SK-N-SH (cell line): ENCODE data around the gene PDE2A. TPM values are rescaled to one million over a fixed set of nuclear protein-coding genes. Genes with fewer than 3 reads are reported as not detected.
A peak's percentile ranks its signal among the peaks of the same experiment; 100 is the strongest.

Experiments
- CTCF ChIA-PET: fragments of 300-600, 350-600 bp; formaldehyde crosslinking; extraction: SDS; loops from one replicate; lab custom pipeline; 2021; lab: Yijun Ruan, JAX
- POLR2A ChIA-PET: fragments of 350-600 bp; sonication (Branson Sonifier 250); formaldehyde crosslinking; extraction: SDS; loops from one replicate; lab custom pipeline; 2020; ENCODE audit warnings: antibody characterized with exemption, inconsistent platforms; lab: Yijun Ruan, JAX
- DNase-seq: peaks from one replicate; pipeline ENCODE4 v3.0.0; 2012
- H2AFZ ChIP-seq: fragments of 200-600 bp; sonication (generic); 2 replicates; pipeline ENCODE4 v1.8.1; 2016; ENCODE audit warnings: antibody characterized with exemption, mild to moderate bottlenecking, low read depth
- H3F3A ChIP-seq: fragments of 200-600 bp; sonication (generic); replicated peaks from 2 replicates; pipeline ENCODE3; 2016; ENCODE audit warnings: antibody characterized with exemption, mild to moderate bottlenecking; ENCODE audit not compliant: insufficient read depth
- H3K27ac ChIP-seq, 2 experiments: fragments of 200-500 bp in 1 of 2; fragments of 200-600 bp in 1 of 2; sonication (Bioruptor generic) in 1 of 2; sonication (generic), shearing (Covaris generic) in 1 of 2; 2 replicates each; pipeline versions ENCODE4 v1.5.1 to v1.6.1; 2014 to 2016; ENCODE audit warnings: low read depth in 2 of 2, inconsistent platforms in 1 of 2, low read length in 1 of 2, mild to moderate bottlenecking in 1 of 2, mixed read lengths in 1 of 2
- H3K27me3 ChIP-seq: fragments of 200-600 bp; sonication (generic), shearing (Covaris generic); 2 replicates; pipeline ENCODE4 v1.6.1; 2016; ENCODE audit warnings: mixed run types; ENCODE audit not compliant: insufficient read depth
- H3K36me3 ChIP-seq, 2 experiments: fragments of 200-500 bp in 1 of 2; fragments of 200-600 bp in 1 of 2; sonication (Bioruptor generic) in 1 of 2; sonication (generic) in 1 of 2; replicated peaks in 1 of 2; 2 replicates each; pipeline versions ENCODE3 to v1.5.1; 2014 to 2016; ENCODE audit warnings: low read length in 1 of 2, mild to moderate bottlenecking in 1 of 2; ENCODE audit not compliant: insufficient read depth in 2 of 2, control insufficient read depth in 1 of 2
- H3K4me1 ChIP-seq, 2 experiments: fragments of 200-500 bp in 1 of 2; fragments of 200-600 bp in 1 of 2; sonication (Bioruptor generic) in 1 of 2; sonication (generic), shearing (Covaris generic) in 1 of 2; 2 replicates each; pipeline versions ENCODE4 v1.5.1 to v1.6.1; 2014 to 2016; ENCODE audit warnings: low read depth in 1 of 2, low read length in 1 of 2, mixed run types in 1 of 2; ENCODE audit not compliant: insufficient read depth in 2 of 2, control insufficient read depth in 1 of 2
- H3K4me2 ChIP-seq: fragments of 200-600 bp; sonication (generic), shearing (Covaris generic); 2 replicates; pipeline ENCODE4 v1.6.1; 2017; ENCODE audit warnings: mixed run types
- H3K4me3 ChIP-seq, 2 experiments: fragments of 200-500 bp in 1 of 2; fragments of 200-600 bp in 1 of 2; sonication (Bioruptor generic) in 1 of 2; sonication (generic), shearing (Covaris generic) in 1 of 2; 2 replicates each; pipeline versions ENCODE4 v1.5.1 to v1.8.1; 2014 to 2016; ENCODE audit warnings: low read depth in 2 of 2, inconsistent platforms in 1 of 2, low read length in 1 of 2, mild to moderate bottlenecking in 1 of 2, mixed read lengths in 1 of 2, moderate library complexity in 1 of 2
- H3K79me2 ChIP-seq: fragments of 200-600 bp; sonication (generic); 2 replicates; pipeline ENCODE4 v1.8.1; 2017; ENCODE audit warnings: mild to moderate bottlenecking; ENCODE audit not compliant: insufficient read depth
- H3K9ac ChIP-seq: fragments of 200-600 bp; sonication (generic); 2 replicates; pipeline ENCODE4 v1.6.1; 2017; ENCODE audit warnings: mixed run types
- H3K9me2 ChIP-seq: fragments of 200-600 bp; sonication (generic); 2 replicates; pipeline ENCODE4 v1.6.1; 2017; ENCODE audit warnings: mixed run types
- H3K9me3 ChIP-seq: fragments of 200-600 bp; sonication (generic); 2 replicates; pipeline ENCODE4 v1.6.1; 2017; ENCODE audit warnings: mixed run types, mild to moderate bottlenecking, moderate library complexity
- H4K20me1 ChIP-seq: fragments of 200-600 bp; sonication (generic); 2 replicates; pipeline ENCODE4 v1.6.1; 2017; ENCODE audit warnings: mild to moderate bottlenecking, mixed run types; ENCODE audit not compliant: insufficient read depth
- ELF1 ChIP-seq: IDR thresholded peaks from 2 replicates; pipeline ENCODE4 v1.4.0; 2012
- EP300 ChIP-seq, 2 experiments: IDR thresholded peaks; 2 replicates each; pipeline versions ENCODE4 v1.4.0 to v1.6.1; 2012; ENCODE audit warnings: borderline replicate concordance in 1 of 2, low read depth in 1 of 2, low read length in 1 of 2
- FOSL2 ChIP-seq: IDR thresholded peaks from 2 replicates; pipeline ENCODE4 v1.4.0; 2012; ENCODE audit warnings: low read depth, mild to moderate bottlenecking, moderate library complexity, borderline replicate concordance
- GABPA ChIP-seq: IDR thresholded peaks from 2 replicates; pipeline ENCODE4 v1.4.0; 2012; ENCODE audit warnings: low read depth, mild to moderate bottlenecking
- GATA2 ChIP-seq: sonication (generic); formaldehyde crosslinking; IDR thresholded peaks from 2 replicates; pipeline ENCODE4 v1.5.0; 2020; ENCODE audit warnings: mild to moderate bottlenecking, missing genetic modification reagents
- MXI1 ChIP-seq: IDR thresholded peaks from 2 replicates; pipeline ENCODE4 v1.6.1; 2012; ENCODE audit warnings: mild to moderate bottlenecking, low read depth, low read length, improper control_type of control experiment
- NRF1 ChIP-seq: IDR thresholded peaks from 2 replicates; pipeline ENCODE4 v1.6.1; 2012; ENCODE audit warnings: low read depth, mild to moderate bottlenecking, low read length
- POLR2AphosphoS5 ChIP-seq: IDR thresholded peaks from 2 replicates; pipeline ENCODE4 v1.6.1; 2012; ENCODE audit warnings: low read depth, low read length
- RFX5 ChIP-seq: IDR thresholded peaks from 2 replicates; pipeline ENCODE4 v1.6.1; 2012; ENCODE audit warnings: mild to moderate bottlenecking, improper control_type of control experiment, low read length
- SIN3A ChIP-seq: IDR thresholded peaks from 2 replicates; pipeline ENCODE4 v1.6.1; 2012; ENCODE audit warnings: low read depth, mild to moderate bottlenecking, low read length, moderate library complexity, borderline replicate concordance
- TCF12 ChIP-seq: IDR thresholded peaks from 2 replicates; pipeline ENCODE4 v1.4.0; 2012
- TEAD4 ChIP-seq: IDR thresholded peaks from 2 replicates; pipeline ENCODE4 v1.4.0; 2012; ENCODE audit warnings: mild to moderate bottlenecking, borderline replicate concordance; ENCODE audit not compliant: insufficient read depth
- YY1 ChIP-seq: IDR thresholded peaks from 2 replicates; pipeline ENCODE4 v1.4.0; 2012; ENCODE audit warnings: low read depth, mild to moderate bottlenecking
- WGBS: methylation state at CpG from one replicate; pipeline ENCODE4 v1.1.6; 2017; ENCODE audit warnings: low lambda C conversion rate; 5-methylcytosine and 5-hydroxymethylcytosine counted together
- polyA plus RNA-seq, 3 experiments: library from polyadenylated mRNA; depleted of rRNA; stranded (reverse); fragments of >200 nt; gene quantifications; 2 replicates each; pipeline ENCODE4 v1.2.3, GENCODE V29; 2012
- TF ChIP-seq, protein P1 (sequence below): IDR thresholded peaks from 2 replicates; pipeline ENCODE4 v1.4.0; 2012; ENCODE audit warnings: low read depth, borderline replicate concordance
- TF ChIP-seq, protein P2 (sequence below): fragments of 200-600 bp; sonication (generic); IDR thresholded peaks from 2 replicates; pipeline ENCODE4 v1.6.1; 2017; ENCODE audit warnings: antibody characterized with exemption, mild to moderate bottlenecking, moderate library complexity

The PDE2A gene
- polyA plus RNA-seq (2012; rRNA removed), result 0.32 and 0.43 TPM in 2 replicates
- polyA plus RNA-seq (2012; cell fraction: cytosol; rRNA removed), result 0.15 and 0.60 TPM in 2 replicates
- polyA plus RNA-seq (2012; cell fraction: nucleus; rRNA removed), result 0.85 and 1.0 TPM in 2 replicates

DNA sequence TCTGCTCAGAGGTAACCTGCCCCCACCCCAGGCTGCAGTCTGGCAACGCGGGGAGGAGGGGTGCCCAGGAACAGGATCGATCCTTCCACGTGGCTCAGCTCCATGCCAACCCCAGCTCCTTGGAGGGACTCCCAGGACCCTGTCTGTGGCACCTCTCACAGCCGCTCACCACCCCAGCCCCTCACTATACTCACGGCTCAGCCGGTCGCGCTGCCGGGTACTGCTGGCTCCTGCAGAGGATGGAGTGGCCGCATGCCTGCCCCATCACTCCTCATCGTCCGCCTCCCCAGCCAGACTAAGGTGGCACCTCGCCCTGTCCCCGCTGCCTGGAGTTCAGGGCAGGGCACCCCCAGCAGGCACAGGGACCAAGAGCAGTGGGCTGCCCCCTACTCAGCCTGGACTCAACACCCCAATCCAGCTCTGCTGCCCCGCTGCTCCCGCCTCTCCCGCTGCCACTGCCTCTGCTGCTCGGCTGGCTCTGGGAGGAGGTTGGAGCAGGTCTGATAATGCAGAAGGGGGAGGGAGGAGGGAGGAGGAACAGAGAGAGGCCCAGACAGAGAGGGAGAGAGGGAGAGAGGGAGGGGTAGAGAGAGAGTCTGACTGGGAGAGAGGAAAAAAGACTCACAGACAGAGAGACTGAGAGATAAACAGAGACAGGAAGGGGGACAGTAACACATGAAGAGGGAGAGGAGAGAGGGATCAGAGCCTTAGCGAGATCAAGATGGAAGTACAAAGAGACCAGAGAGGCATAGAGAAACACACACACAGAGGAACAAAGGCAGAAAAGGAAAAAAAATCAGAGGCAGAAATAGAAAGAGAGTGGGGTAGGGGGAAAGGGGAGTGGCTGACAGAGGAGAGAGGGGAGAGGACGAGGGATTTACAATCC is at the start of gene PDE2A:
Gene PDE2A, minus strand, starts transcription at position 480 of the 886 bp plus-strand sequence. Its CDS starts 215 bp downstream, at position 265.
- peaks cover 0 to 27% of the 10 kb centered on the region in 2 experiments; a peak in 1 of 4 replicates for H3K4me1 ChIP-seq
- H4K20me1 ChIP-seq, result no peaks in the 10 kb centered on the region
- H3K27me3 ChIP-seq, result peaks cover 29% of the 10 kb centered on the region; the same call in 1 of the 2 replicates
- peak within 1 kb of the TSS in 1 of 2 experiments; percentile 72; a peak in 2 of 4 replicates for H3K27ac ChIP-seq
- ChIA-PET POLR2A (interaction anchor here (0.8 to 1.0 kb wide), 2 partner anchors 8 to 11 kb away, joined by 3 read pairs; no protein-coding TSS in a partner anchor), CTCF (interaction anchor here (0.6 to 6.5 kb wide), 7 partner anchors 10 to 202 kb away, joined by 3 to 90 read pairs (median 5); no protein-coding TSS in a partner anchor)
- H2AFZ ChIP-seq, result no peak within 1 kb of the TSS
- TF ChIP-seq GATA2 (CRISPR knock-in tag) (peak; percentile 42), EP300 (IDR thresholded peaks at IDR 0.05; ENCODE audit: borderline replicate concordance in 1 of 2, low read depth in 1 of 2, low read length in 1 of 2) (no peak), ELF1 (no peak), MXI1 (peak; percentile 84), POLR2AphosphoS5 (no peak)
- H3K79me2 ChIP-seq, result no peaks in the 10 kb centered on the region
- H3K9me3 ChIP-seq, result no peaks in the 10 kb centered on the region
- DNase-seq, result peak; percentile 86
- H3F3A ChIP-seq, result no peaks in the 10 kb centered on the region
- 13% methylated on average over 14 of the region's 21 CpGs for WGBS
- no peak within 1 kb of the TSS for H3K9ac ChIP-seq
- peak within 1 kb of the TSS; percentile 62; the same call in 1 of the 2 replicates for H3K4me2 ChIP-seq
- H3K36me3 ChIP-seq, result no peaks in the 10 kb centered on the region
- H3K4me3 ChIP-seq, result peak within 1 kb of the TSS in 1 of 2 experiments; percentile 39; a peak in 2 of 4 replicates
- no peaks in the 10 kb centered on the region for H3K9me2 ChIP-seq

DNA sequence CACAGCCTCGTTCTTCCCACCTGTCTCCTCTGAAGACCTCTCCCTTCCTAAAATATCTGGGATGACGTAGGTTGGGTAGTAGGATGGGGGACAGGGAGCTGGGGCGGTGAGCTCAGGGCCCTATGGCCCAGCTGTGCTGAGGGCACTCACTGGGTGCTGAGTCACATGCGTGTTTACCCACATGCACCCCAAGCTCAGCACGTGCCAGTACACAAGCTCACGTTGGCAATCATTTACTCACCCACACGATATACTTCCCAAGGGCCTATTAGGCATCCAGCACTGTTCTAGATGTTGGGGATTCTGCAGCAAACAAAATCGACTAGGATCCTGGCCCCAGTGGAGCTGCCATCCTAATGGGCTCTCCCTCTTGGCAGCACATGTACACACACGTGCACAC is 49.3 kb upstream of the PDE2A start:
- no peak for TF ChIP-seq SIN3A
- TF ChIP-seq YY1, result no peak
- TF ChIP-seq TEAD4, result no peak
- TF ChIP-seq, protein P1, sequence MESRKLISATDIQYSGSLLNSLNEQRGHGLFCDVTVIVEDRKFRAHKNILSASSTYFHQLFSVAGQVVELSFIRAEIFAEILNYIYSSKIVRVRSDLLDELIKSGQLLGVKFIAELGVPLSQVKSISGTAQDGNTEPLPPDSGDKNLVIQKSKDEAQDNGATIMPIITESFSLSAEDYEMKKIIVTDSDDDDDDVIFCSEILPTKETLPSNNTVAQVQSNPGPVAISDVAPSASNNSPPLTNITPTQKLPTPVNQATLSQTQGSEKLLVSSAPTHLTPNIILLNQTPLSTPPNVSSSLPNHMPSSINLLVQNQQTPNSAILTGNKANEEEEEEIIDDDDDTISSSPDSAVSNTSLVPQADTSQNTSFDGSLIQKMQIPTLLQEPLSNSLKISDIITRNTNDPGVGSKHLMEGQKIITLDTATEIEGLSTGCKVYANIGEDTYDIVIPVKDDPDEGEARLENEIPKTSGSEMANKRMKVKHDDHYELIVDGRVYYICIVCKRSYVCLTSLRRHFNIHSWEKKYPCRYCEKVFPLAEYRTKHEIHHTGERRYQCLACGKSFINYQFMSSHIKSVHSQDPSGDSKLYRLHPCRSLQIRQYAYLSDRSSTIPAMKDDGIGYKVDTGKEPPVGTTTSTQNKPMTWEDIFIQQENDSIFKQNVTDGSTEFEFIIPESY, result no peak
- TF ChIP-seq NRF1, result no peak
- TF ChIP-seq, protein P2, sequence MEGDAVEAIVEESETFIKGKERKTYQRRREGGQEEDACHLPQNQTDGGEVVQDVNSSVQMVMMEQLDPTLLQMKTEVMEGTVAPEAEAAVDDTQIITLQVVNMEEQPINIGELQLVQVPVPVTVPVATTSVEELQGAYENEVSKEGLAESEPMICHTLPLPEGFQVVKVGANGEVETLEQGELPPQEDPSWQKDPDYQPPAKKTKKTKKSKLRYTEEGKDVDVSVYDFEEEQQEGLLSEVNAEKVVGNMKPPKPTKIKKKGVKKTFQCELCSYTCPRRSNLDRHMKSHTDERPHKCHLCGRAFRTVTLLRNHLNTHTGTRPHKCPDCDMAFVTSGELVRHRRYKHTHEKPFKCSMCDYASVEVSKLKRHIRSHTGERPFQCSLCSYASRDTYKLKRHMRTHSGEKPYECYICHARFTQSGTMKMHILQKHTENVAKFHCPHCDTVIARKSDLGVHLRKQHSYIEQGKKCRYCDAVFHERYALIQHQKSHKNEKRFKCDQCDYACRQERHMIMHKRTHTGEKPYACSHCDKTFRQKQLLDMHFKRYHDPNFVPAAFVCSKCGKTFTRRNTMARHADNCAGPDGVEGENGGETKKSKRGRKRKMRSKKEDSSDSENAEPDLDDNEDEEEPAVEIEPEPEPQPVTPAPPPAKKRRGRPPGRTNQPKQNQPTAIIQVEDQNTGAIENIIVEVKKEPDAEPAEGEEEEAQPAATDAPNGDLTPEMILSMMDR, result no peak
- TF ChIP-seq RFX5, result no peak
- TF ChIP-seq GABPA, result no peak
- TF ChIP-seq TCF12, result no peak
- TF ChIP-seq FOSL2, result no peak
- DNase-seq, result no peak
- Histone ChIP-seq H2AFZ (no peak overlapping the region), H3K4me2 (no peak overlapping the region), H3K4me1 (peaks cover 13 to 42% of the 10 kb centered on the region in 2 experiments), H3K27me3 (no peaks in the 10 kb centered on the region), H3K4me3 (no peak overlapping the region), H3K27ac (peak overlapping the region in 1 of 2 experiments; percentile 13; a peak in 1 of 4 replicates), H3K36me3 (no peaks in the 10 kb centered on the region), H3F3A (no peaks in the 10 kb centered on the region), H3K9ac (no peak overlapping the region), H3K79me2 (peaks cover 58% of the 10 kb centered on the region), H3K9me2 (no peaks in the 10 kb centered on the region), H4K20me1 (peaks cover 10% of the 10 kb centered on the region), H3K9me3 (no peaks in the 10 kb centered on the region)
- ChIA-PET POLR2A (no interaction called here), CTCF (interaction anchor here (0.7 to 18.2 kb wide), 8 partner anchors 14 to 566 kb away, joined by 3 to 198 read pairs (median 4); partner anchors contain the start of gene STARD10)
- 84% methylated on average over 8 of the region's 9 CpGs for WGBS
